Epithelial cell of esophagus (primary cell): Measurements from ENCODE around the gene MANF.

Experiments used
- DNase-seq: peaks from one replicate; pipeline ENCODE4 v3.0.0; 2010; ENCODE audit warnings: low read depth
- H3K4me3 ChIP-seq: 2 replicates; pipeline ENCODE4 v1.5.1; 2011; ENCODE audit warnings: mild to moderate bottlenecking, low read length, control low read depth
- TF ChIP-seq, protein P1 (sequence below): IDR thresholded peaks from 2 replicates; pipeline ENCODE4 v1.5.1; 2011; ENCODE audit warnings: low read depth, mild to moderate bottlenecking, low read length, control low read depth, inconsistent platforms; ENCODE audit not compliant: insufficient read depth; ENCODE audit errors: missing control alignments

The MANF gene

DNA sequence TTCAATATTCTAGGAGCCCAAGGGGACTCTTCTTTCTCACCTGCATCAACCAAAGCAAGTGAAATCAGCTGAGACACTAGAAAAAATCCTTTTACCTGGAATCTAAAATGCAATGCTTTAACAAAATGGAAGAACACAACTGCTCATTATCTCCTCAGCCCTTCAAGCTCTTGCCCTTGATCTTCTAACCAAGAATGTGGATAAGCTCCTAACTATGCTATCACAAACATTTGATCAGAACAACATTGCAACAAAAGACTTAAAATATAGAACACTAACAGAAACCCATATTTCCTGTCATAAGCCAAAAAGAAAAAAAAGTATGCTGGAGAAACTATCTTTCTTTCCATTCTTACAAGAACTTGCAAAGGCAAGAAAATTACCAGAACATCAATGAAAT, 18.6 kb downstream of the MANF start:
- H3K4me3 ChIP-seq, result no peak overlapping the region
- DNase-seq, result no peak
- TF ChIP-seq, protein P1, sequence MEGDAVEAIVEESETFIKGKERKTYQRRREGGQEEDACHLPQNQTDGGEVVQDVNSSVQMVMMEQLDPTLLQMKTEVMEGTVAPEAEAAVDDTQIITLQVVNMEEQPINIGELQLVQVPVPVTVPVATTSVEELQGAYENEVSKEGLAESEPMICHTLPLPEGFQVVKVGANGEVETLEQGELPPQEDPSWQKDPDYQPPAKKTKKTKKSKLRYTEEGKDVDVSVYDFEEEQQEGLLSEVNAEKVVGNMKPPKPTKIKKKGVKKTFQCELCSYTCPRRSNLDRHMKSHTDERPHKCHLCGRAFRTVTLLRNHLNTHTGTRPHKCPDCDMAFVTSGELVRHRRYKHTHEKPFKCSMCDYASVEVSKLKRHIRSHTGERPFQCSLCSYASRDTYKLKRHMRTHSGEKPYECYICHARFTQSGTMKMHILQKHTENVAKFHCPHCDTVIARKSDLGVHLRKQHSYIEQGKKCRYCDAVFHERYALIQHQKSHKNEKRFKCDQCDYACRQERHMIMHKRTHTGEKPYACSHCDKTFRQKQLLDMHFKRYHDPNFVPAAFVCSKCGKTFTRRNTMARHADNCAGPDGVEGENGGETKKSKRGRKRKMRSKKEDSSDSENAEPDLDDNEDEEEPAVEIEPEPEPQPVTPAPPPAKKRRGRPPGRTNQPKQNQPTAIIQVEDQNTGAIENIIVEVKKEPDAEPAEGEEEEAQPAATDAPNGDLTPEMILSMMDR, result no peak

DNA sequence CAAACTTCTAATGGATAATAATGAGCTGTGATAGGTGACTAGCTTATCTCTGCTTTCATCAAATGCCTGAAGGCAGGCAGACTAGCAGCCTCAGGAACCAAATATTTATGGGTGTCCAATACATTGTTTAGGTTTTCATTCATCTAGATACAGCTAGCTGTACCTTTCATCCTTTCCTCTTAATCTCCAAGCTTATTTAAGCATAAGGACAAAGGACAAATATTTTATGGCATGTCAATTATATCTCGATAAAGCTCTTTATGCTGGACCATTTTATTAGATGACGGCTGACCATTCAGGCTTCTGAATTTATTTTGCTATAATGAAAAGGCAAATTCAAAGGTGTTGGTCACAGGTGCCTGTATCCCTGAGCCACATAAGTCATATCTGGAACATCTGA, 22.9 kb downstream of the MANF start:
- DNase-seq, result no peak
- no peak overlapping the region for H3K4me3 ChIP-seq
- TF ChIP-seq, protein P1, result no peak

DNA sequence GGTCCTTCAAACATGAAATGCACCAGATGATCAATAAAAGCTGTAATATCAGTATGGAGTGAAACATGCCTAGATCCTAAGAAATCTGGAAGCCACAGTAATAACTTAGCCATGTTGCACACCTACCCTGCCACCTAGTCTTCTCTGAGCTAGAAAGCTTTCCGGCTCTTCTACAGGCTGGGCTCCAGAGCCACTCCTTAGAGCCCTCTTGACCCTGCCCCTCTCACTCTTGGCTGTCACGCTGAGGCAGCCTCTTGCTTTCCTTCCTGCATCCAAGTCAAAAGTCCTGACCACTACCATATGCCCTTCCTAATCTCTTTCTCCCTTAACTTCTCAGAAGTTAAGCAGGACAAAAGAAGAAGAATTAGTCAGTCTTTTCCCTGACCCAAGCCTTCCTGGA, 23.7 kb downstream of the MANF start:
- no peak overlapping the region for H3K4me3 ChIP-seq
- DNase-seq, result no peak
- TF ChIP-seq, protein P1, result no peak

DNA sequence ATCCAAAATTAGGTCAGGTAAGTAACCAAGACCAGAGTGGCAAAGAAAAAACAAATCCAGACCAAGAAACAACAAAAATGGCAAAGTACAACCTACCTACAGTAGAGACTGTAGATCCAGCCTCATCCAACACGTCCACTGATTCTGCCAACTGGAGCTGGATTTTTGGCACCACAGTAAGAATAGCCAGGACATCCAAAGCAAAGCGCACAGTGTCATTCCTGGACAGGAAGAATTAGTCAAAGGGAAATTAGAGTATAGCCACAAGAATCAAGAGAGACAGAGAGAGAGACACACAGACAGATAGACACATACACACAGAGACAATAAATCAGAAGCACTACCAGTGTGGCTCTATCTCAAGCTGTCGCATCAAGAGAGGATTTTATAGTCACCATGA, 37.1 kb downstream of the MANF start:
- H3K4me3 ChIP-seq, result no peak overlapping the region
- no peak for DNase-seq
- TF ChIP-seq, protein P1, result no peak

DNA sequence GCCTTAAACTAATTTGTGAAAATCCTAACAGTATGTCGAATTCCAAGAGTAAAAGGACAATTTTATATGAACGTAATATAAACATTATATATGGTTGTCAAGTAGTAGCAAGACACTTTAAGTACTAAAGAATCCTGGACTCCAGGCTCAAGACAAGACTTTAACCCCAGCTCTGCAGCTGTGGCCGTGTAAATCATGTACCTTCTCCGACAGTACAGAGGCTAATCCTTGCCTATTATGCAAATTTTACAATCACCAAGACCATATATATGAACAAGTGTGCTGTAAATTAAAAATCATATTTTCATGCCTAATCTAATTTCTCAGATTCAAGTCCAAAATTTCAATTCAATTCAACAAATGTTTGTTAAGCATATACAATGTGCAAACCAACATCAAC, 41.8 kb downstream of the MANF start:
- TF ChIP-seq, protein P1, result no peak
- H3K4me3 ChIP-seq, result no peak overlapping the region
- no peak for DNase-seq

DNA sequence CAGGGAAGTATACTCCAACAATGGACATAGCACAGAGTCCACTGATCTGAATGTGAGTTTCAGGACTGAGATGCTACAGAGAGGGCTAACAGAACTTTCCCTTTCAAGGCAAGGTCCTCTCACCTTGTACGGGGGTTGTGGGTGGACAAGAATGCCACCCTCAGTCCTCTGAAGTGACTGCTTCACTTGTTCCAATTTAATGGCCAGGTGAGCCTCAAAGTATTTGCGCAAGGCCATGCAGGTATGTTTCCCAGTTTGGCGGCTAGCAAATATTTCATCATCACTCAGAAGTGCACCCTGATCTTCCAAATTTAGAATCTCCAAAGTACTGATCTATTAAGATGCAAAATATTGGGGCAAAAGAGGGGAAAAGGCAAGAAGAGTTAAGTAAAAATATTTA, 44.0 kb downstream of the MANF start:
- TF ChIP-seq, protein P1, result no peak
- no peak overlapping the region for H3K4me3 ChIP-seq
- DNase-seq, result no peak

DNA sequence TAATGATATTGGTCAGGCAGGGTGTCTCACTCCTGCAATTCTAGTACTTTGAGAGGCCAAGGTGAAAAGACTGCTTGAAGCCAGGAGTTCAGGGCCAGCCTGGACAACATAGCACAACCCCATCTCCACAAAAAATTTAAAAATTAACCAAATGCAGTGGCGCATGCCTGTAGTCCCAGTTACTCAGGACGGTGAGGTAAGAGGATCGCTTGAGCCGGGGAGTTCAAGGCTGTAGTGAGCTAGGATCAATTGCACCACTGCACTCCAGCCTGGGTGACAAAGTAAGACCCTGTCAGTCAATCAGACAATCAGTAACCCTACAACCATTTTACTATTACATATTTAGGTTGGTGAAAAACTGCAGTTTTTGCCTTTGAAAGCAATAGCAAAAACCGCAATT, 49.0 kb downstream of the MANF start:
- no peak overlapping the region for H3K4me3 ChIP-seq
- TF ChIP-seq, protein P1, result no peak
- no peak for DNase-seq
